Adipose tissue (tissue), 3 donors: ENCODE measurements around the gene DYRK3. TPM values are rescaled to one million over a fixed set of nuclear protein-coding genes. Genes with fewer than 3 reads are reported as not detected.

Source experiments
- H3K27ac ChIP-seq: one replicate; pipeline ENCODE4 v1.5.1; 2013; ENCODE audit warnings: low read depth, low read length
- WGBS, 3 donors: extraction: QIAGEN DNeasy Blood & Tissue Kit; methylation state at CpG; one replicate each; pipeline ENCODE4 v1.1.7; 2013; 5-methylcytosine and 5-hydroxymethylcytosine counted together
- polyA plus RNA-seq, 3 donors: library from polyadenylated mRNA; stranded (reverse); fragments of 200-250 nt; gene quantifications; one replicate each; pipeline ENCODE4 v1.2.3, GENCODE V29; 2013
- donor health status: healthy with polysubstance abuse.
- donor health status: Bipolar disorder and iron deficiency.
- donor health status: healthy.

Gene DYRK3
- polyA plus RNA-seq, 3 donors, result 2.2 to 12.3 (median 7.6) TPM

DNA sequence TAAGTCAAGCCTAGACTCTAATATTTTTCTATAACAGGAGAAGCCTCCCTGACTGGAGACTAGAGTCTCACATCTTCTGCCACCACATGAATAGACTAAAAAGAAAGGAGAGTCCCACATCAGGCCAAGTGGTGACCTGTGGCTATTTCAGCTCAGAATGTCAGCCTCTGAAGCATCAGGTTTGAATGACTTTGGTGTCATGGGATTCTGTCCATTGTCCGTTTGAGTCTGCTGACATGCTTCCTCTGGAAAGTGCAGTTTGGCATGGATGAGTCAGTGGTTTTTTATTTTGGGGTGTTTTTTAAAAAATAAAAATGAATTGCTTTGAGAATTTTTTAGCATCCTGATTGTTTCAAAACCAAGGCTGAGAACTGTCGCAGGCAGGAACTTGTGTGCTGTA, 19.5 kb downstream of the DYRK3 start:
- 51 to 75% (median 57%) methylated on average over 2 of the region's 2 CpGs for WGBS, 3 donors

DNA sequence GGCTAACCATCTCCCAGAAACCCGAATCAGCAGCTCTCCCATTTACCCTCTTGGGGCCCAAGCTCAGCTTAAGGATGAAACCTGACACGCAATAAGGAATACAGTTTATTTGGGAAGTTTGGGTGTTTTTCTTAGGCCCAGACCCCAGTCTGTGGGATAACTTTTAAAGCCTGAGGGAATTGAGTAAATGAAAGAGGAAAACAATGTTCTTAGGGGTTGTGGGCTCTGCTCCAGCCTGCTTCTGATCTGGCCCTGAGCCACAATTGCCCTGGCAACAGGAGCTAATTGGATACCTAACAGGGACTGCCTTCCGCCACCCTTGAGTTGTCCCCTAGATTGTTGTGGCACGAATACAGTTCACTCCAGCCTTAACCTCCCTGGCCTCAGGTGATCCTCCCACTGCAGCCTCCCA, 20.1 kb downstream of the DYRK3 start:
- 56 to 70% (median 70%) methylated on average over 4 of the region's 4 CpGs for WGBS, 3 donors
- H3K27ac ChIP-seq, result no peak overlapping the region

More for the DNA sequence above, 19.5 kb downstream of the DYRK3 start:
- H3K27ac ChIP-seq, result no peak overlapping the region

DNA sequence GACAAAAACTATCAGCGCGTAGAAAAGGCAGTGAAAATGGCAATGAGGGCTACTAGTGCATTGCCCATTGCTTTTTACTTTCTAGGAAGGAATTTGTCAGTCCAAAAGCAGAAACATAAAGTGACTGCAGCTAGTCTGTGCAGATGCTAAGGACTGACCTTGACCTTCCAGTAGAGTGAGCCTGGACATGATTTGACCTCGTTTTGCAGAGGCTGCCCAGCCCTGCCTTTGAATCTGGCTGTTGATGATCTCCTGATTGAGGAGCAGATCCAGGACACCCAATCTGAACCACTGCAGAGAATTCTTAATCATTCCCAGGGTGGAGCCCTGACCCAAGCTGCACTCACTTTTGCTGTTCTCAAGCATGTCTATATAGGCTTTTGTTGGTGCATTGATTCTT, 21.6 kb downstream of the DYRK3 start:
- WGBS, 3 donors, result 82 to 88% (median 88%) methylated on average over 3 of the region's 3 CpGs
- no peak overlapping the region for H3K27ac ChIP-seq

DNA sequence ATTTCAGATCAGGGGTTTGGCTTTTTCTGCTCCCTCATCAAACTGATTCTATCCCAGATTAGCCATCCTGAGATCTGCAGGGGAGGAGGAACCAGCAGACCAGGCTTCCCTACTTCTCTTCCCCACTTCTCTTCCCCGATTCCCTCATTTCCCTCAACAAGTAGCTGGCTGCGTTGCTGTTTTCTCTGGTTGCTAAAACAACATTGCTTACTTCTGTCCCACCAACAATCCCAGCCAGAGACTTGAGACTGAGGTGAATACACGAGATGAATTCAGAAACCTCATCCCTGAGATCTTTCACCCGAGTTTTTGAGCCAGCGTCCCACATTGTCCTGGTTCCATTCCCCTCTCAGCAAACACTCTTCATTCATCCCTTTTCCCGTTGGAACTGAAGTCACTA, 22.4 kb downstream of the DYRK3 start:
- no peak overlapping the region for H3K27ac ChIP-seq
- 36 to 68% (median 42%) methylated on average over 6 of the region's 6 CpGs for WGBS, 3 donors

DNA sequence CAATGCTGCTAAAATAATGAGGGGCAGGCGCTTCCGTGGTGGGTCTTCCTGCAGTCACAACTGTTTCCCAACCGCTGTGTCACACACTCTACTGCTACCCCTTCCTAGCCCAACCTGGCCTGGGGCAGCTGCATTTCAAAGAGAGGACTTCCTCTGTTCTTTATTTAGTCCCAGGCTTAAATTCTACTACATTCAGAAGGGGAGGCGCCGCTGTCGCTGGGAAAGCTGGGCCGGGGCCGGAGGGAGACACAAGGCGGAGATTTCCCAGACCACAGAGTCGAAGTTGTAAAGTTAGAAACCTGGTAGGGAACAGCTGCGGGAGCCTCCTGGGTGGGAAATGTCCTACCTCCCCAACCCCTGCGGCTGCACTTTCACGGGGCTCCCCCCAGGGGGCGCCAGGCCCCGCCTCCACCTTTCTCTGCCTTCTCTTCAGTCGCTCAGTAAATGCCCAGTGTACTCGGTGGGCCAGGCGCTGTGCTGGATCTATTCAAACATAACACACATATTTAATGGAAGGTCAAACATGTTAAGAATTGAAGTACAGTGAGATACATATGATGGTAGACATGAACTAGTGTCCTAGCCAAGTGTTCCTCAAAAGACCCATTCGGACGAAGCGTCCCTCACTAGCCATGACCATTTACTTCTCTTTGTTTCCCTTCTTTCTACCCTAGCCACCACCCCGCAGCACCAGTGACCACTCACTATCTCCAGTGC, 23.1 kb downstream of the DYRK3 start:
- no peak overlapping the region for H3K27ac ChIP-seq
- 23 to 59% (median 30%) methylated on average over 22 of the region's 22 CpGs for WGBS, 3 donors

DNA sequence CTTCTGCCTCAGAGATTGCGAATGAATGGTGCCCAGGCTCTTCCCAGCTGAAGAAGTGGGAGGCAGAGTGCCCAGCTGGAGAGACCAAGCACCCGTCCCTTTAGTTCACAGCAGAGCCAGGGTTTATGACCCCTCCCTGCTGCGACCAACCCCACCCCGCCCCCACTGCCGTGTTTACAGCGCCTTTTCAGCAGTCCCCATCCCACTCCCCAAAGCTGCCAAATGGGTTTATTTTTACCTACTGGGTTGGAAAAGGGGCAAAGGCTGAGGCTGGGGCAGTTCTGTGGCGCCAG, 23.6 kb downstream of the DYRK3 start:
- H3K27ac ChIP-seq, result no peak overlapping the region
- 61 to 64% (median 62%) methylated on average over 7 of the region's 7 CpGs for WGBS, 3 donors

DNA sequence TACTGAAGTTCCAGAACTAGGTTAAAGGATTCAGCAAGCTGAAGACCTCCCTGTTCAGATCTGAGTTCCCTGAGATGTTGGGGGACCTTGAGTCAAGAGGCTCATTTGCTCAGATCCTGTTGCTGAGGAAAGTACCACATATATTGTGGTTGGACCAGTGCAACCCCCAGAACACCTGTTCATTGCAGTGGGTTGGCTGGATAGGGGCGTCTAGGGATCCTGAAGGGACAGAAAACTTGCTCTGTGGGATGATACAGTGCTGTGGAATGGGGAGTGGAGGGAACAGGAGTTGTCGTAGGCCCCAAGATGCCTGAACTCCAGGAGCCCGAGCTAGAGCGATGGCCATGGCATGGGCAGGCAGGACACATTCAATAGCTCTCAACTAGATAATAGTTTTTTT, 24.8 kb downstream of the DYRK3 start:
- no peak overlapping the region for H3K27ac ChIP-seq
- WGBS, 3 donors, result 95 to 98% (median 96%) methylated on average over 4 of the region's 4 CpGs

DNA sequence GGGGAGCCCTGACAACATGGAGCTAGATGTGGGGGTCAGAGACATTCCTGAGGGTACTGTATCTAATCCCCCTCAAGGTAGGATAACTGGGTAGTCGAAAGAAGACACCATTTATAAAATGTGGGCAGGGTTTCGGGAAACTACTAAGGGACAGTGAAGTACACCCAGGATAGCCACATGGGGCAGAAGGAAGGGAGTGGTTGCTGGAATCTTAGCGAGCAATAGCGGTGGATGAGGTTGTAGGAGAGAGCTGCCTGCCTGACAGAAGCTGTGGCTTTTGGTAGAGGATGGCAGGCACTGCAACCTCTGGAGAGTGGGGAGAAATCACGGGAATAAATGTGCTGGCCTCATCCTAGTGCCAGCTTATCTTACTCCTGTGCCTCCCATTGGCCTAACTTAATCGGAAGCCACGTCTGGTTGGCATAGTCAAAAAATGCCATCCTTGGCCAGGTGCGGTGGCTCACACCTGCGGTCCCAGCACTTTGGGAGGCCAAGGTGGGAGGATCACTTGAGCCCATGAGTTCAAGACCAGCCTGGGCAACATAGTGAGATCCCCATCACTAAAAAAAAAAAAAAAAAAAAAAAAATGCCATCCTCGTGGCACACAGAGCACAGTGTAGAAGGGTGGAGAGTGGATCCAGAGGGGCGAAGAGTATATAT, 26.0 kb downstream of the DYRK3 start:
- H3K27ac ChIP-seq, result no peak overlapping the region
- 80 to 92% (median 87%) methylated on average over 11 of the region's 11 CpGs for WGBS, 3 donors

DNA sequence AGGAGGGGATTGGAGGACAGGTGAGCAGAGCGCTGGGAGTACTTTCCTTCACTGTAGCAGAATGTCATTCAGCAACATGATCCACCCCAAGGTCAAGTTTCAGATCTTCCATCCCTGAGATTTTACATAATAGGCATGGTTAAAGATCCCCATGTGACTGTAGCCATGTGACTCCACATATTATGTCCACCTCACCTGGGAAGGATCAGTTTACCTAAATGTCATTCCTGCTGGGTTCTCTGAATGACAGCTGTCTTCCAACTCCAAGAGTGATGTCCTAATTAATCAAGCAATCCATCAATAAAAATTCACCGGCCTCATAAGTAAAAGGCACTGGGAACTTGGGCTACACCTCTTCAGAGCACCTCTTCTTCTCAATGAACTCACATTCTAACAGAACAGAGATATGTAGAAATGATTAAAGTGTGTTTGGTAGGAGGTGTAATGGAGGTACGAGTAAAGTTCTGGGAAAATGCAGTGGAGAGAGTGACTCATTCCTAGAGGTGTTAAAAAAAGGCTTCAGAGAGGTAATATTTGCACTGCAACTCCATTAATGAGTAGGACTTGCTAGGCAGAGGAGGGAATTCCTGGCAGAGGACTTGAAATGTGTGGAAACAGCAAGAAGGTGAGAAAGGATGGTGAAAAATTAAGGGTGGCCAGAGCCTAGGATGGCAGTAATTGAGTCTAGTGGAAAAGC, 27.2 kb downstream of the DYRK3 start:
- WGBS, 3 donors, result 64 to 83% (median 82%) methylated on average over 3 of the region's 3 CpGs
- H3K27ac ChIP-seq, result no peak overlapping the region

DNA sequence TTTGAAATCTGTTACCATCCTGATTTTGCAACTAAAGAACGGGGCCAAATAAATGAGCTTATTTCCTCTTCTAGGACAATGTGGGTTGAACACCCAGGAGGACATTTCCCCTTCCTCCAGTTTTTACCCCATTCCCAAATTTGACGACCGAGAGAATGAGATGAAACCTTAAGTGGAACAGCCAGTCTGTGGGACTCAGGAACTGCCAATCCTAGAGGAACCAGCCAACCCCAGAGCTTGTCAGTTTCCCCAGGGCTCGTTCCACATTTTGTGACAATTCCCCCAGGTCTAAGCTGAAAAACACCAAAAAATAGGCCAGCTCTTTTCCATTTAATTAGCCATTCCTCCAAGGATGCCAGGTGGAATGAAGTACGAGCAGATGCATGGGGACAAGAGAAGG, 28.0 kb downstream of the DYRK3 start:
- WGBS, 3 donors, result 25 to 81% (median 26%) methylated on average over 5 of the region's 5 CpGs
- H3K27ac ChIP-seq, result no peak overlapping the region

DNA sequence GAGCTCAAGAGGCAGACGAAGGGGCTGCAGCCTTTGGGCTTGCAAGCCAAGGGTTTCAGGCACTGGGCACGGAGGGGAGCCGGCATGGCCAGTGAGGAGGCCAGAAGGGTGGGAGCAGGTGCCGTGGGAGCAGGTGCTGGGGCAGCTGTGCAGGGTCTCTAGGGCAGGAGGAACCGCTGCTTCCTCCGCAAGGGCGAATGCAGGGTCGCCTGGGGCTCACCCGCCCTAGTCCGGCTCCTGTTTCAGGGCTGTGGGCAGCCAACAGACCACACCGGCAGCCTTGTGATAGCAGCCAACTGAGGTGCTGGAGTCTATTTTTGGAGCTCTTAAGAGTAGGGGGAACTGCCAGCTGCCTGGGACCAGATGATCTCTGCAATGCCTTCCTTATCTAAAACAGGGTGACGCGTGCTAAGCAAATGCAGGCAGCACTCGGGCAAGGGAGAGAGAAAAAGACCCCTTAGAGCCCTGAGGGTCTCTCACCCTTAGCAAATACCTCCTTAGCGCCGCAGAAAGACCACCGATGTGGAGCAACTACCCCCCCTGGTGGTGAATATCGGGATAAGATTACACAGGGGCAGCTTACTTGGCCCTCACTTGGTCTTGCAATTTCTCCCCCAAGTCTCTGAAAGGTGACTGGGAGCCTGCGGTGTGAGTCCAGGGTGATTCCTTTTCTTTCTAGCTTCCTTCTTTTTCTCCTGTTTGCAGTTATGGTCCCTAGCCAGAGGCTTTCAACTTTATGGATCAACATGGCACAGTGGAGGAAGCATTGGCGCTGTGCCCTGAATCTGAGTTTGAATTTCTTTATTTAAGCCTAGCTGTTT, 28.7 kb downstream of the DYRK3 start:
- no peak overlapping the region for H3K27ac ChIP-seq

DNA sequence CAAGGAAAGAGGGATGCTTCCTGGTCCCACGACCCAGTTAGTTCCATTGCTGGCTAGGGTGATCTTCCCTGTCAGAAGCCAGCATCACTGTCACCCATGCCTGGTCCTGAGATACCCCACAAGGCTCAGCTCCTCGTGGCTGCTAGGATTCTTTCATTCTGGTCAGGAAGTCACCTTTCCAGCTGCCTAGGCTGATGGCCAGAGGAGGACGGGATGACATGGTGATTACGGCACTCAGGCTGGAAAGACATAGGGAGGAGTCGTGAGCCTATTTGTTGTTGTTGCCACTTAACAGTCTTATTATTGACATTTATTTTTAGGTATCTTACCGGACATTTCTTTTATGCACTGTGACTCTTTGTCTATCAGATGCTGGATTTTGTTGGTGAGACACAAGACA, 29.4 kb downstream of the DYRK3 start:
- H3K27ac ChIP-seq, result no peak overlapping the region
- 58 to 66% (median 63%) methylated on average over 6 of the region's 6 CpGs for WGBS, 3 donors

More for the DNA sequence above, 28.7 kb downstream of the DYRK3 start:
- WGBS, 3 donors, result 8 to 14% (median 10%) methylated on average over 20 of the region's 20 CpGs

DNA sequence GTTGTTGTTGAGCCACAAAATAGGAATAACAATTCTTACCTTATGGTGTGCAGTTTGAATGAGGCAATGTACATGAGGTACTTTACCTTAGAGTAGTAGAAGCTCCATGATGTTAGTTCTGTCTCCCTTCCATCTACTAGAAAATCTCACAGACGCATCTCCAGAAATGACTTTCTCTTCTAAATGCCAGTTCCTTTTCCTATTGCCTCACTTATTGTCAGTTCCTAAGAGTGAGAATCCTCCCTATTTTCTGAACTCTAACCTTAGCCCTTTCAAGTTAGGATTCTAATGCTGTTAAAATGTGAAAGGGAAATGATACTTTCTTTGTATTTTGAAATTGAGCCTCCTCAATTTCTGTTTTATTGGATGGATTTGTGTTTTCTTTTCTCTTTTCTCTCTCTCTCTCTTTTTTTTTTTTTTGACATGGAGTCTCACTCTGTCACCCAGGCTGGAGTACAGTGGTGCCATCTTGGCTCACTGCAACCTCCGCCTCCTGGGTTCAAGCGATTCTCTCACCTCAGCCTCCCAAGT, 30.8 kb downstream of the DYRK3 start:
- 82 to 90% (median 83%) methylated on average over 3 of the region's 3 CpGs for WGBS, 3 donors

DNA sequence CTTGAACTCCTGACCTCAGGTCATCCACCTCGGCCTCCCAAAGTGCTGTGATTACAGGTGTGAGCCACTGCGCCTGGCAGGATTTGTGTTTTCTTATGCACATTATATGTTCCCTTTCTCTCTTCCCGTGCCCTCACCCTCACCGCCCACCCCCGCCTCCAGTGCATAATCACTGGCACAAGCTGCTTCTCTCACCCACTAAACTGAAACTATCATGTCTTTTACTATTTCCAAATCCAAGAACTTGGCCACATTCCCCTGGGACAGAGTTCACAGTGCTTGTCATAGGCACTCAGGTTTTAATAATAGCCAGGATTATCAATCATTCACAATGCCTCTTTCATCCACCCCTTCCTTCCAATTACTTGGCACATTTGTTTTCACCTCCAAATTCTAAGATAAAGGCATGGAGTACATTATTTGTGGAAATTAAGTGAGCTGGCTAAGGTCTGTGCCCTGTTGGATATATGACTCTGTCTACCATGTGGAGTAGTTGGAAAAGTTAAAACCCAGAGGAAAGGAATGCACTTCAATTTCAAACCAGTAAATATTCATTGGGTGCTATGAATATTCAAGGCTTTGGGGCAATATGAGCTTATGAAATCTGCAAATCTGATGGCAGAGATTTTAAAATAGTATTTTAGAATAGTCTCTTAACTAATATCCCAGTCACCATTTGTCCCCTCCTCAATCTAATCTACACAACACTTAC, 31.8 kb downstream of the DYRK3 start:
- WGBS, 3 donors, result 76 to 84% (median 80%) methylated on average over 5 of the region's 5 CpGs
- no peak overlapping the region for H3K27ac ChIP-seq

More for the DNA sequence above, 30.8 kb downstream of the DYRK3 start:
- H3K27ac ChIP-seq, result no peak overlapping the region

DNA sequence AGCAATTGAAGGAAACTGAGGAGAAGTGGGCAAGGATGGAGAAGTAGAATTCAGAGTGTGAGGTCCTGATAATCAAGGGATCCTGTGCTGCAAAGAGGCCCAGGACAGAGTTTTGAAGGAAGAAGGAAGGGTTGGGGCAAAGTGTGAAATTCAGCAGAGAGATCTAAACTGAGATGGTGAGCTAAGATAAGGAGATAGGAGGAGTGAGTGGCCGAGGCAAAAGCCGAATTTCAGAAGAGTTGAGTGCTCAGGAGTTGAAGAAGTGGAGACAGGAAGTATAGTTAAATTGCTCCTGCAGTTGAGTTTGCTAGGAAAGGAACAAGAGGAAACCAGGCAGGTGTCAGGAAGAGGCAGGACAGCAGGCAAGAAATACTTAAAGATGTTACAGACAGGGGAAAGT, 33.0 kb downstream of the DYRK3 start:
- 40 to 56% (median 43%) methylated on average over 2 of the region's 2 CpGs for WGBS, 3 donors
- H3K27ac ChIP-seq, result no peak overlapping the region

DNA sequence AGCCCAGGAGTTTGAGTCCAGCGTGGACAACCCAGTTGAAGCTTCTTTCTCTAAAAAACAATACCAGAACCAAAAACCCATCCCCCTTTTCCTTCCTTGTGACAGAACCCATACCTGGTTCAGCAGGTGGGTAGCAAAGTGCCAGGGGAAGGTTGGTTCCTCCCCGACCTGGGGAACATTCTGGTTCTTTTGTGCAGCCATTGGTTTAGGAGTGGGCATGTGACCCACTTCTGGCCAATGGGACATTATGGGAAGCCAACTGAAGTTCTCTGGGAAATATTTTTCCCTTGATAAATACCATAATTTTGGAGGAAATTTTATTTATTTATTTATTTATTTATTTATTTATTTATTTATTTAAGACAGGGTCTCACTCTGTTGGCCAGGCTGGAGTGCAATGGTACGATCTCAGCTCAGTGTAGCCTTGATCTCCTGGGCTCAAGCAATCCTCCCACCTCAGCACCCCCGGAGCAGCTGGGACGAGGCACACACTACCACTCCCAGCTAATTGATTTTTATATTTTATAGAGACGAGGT, 33.6 kb downstream of the DYRK3 start:
- WGBS, 3 donors, result 82 to 98% (median 85%) methylated on average over 6 of the region's 6 CpGs
- H3K27ac ChIP-seq, result no peak overlapping the region

DNA sequence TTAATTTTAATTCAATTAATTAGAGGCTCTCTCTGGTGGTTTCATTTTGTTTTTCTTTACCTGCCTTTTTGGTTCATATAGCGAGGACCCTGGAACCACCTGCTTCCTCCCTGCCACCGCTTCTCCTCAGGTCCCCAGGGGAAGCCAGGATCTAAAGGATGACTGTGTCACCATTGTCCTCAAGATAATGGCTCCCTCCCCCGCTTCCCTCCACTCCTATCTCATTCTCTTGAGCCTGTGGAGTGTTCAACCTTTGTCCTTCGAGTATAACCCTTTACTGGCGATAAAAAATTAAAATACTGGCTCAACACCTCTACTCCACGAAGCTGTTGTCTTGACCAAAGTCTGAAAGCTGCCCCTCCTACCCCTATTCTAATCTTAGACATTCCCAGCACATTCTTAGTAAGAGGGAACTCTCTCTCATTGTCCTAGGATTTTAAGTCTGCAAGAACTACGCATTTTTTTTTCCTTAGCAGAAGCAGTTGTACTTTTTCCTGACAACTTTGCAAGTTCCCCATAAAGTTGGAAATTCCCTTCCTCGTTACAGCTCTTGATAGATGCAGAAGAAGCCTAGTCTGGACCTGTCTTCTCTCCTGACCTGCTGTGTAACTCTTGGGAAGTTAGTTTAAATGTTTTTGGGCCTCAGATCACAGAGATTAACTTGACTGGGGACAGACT, 36.8 kb downstream of the DYRK3 start:
- H3K27ac ChIP-seq, result no peak overlapping the region

More for the DNA sequence above, 36.8 kb downstream of the DYRK3 start:
- 46 to 48% (median 47%) methylated on average over 8 of the region's 8 CpGs for WGBS, 3 donors
